ENCODE data around the gene WNT3. TPM values are rescaled to one million over a fixed set of nuclear protein-coding genes. Genes with fewer than 3 reads are reported as not detected.
A peak's percentile ranks its signal among the peaks of the same experiment; 100 is the strongest.

The WNT3 gene
- total RNA-seq, 1 donor: 1.1 TPM

- H3K9me3 ChIP-seq (ENCODE audit: low read depth, low read length): no peaks in the 10 kb centered on the region
- H3K27ac ChIP-seq (ENCODE audit: low read depth, low read length): no peak overlapping the region
- H3K4me1 ChIP-seq (ENCODE audit: insufficient read depth, low read length): peaks cover 35% of the 10 kb centered on the region
- H3K79me2 ChIP-seq (ENCODE audit: insufficient read depth, low read length): no peaks in the 10 kb centered on the region
- no peaks in the 10 kb centered on the region for H3K27me3 ChIP-seq (ENCODE audit: insufficient read depth, low read length)
- no peak overlapping the region for H3K4me2 ChIP-seq (ENCODE audit: insufficient read depth, low read length)
- no peak for DNase-seq (ENCODE audit: insufficient read length, low spot score, missing footprints)
- no peak overlapping the region for H2AFZ ChIP-seq (ENCODE audit: low read length)
- H4K20me1 ChIP-seq (ENCODE audit: insufficient read depth, low read length): peaks cover 2% of the 10 kb centered on the region
- peaks cover 5% of the 10 kb centered on the region for H3K36me3 ChIP-seq (ENCODE audit: insufficient read depth, low read length)
- H3K4me3 ChIP-seq (ENCODE audit: insufficient read depth, low read length): no peak overlapping the region
- no peak for TF ChIP-seq CTCF (IDR thresholded peaks at IDR 0.05; ENCODE audit: extremely low read depth, low read depth, low read length)
Measured at GRCh38 chr17:46730026-46730425, 88.5 kb downstream of the WNT3 start.

GRCh38 chr17:46727572-46728348 lies 90.7 kb downstream of the WNT3 start:
- peak overlapping the region; percentile 83 for H3K27ac ChIP-seq (ENCODE audit: low read depth, low read length)
- H3K4me2 ChIP-seq (ENCODE audit: insufficient read depth, low read length): peak overlapping the region; percentile 52
- peaks cover 25% of the 10 kb centered on the region for H3K4me1 ChIP-seq (ENCODE audit: insufficient read depth, low read length)
- no peaks in the 10 kb centered on the region for H3K9me3 ChIP-seq (ENCODE audit: low read depth, low read length)
- no peaks in the 10 kb centered on the region for H4K20me1 ChIP-seq (ENCODE audit: insufficient read depth, low read length)
- H3K36me3 ChIP-seq (ENCODE audit: insufficient read depth, low read length): peaks cover 5% of the 10 kb centered on the region
- DNase-seq (ENCODE audit: insufficient read length, low spot score, missing footprints): no peak
- TF ChIP-seq CTCF (IDR thresholded peaks at IDR 0.05; ENCODE audit: extremely low read depth, low read depth, low read length): no peak
- H3K27me3 ChIP-seq (ENCODE audit: insufficient read depth, low read length): no peaks in the 10 kb centered on the region
- H2AFZ ChIP-seq (ENCODE audit: low read length): no peak overlapping the region
- H3K4me3 ChIP-seq (ENCODE audit: insufficient read depth, low read length): no peak overlapping the region
- no peaks in the 10 kb centered on the region for H3K79me2 ChIP-seq (ENCODE audit: insufficient read depth, low read length)

GRCh38 chr17:46726206-46726605 lies 92.3 kb downstream of the WNT3 start:
- Histone ChIP-seq H3K9me3 (ENCODE audit: low read depth, low read length) (no peaks in the 10 kb centered on the region), H3K4me1 (ENCODE audit: insufficient read depth, low read length) (peaks cover 25% of the 10 kb centered on the region)
- peak; percentile 46 for DNase-seq (ENCODE audit: insufficient read length, low spot score, missing footprints)

More at GRCh38 chr17:46726206-46726605, 92.3 kb downstream of the WNT3 start:
- Histone ChIP-seq H3K79me2 (ENCODE audit: insufficient read depth, low read length) (no peaks in the 10 kb centered on the region), H2AFZ (ENCODE audit: low read length) (no peak overlapping the region), H3K36me3 (ENCODE audit: insufficient read depth, low read length) (peaks cover 4% of the 10 kb centered on the region), H3K27ac (ENCODE audit: low read depth, low read length) (peak overlapping the region; percentile 83), H3K4me2 (ENCODE audit: insufficient read depth, low read length) (no peak overlapping the region), H3K4me3 (ENCODE audit: insufficient read depth, low read length) (no peak overlapping the region), H3K27me3 (ENCODE audit: insufficient read depth, low read length) (no peaks in the 10 kb centered on the region), H4K20me1 (ENCODE audit: insufficient read depth, low read length) (no peaks in the 10 kb centered on the region)
- TF ChIP-seq CTCF (IDR thresholded peaks at IDR 0.05; ENCODE audit: extremely low read depth, low read depth, low read length): no peak

All from osteoblast (primary cell).